OCI-LY3 (cell line): Measurements from ENCODE around the gene COMMD7.
A peak's percentile ranks its signal among the peaks of the same experiment; 100 is the strongest.

Source experiments
- H2AFZ ChIP-seq: fragments of 200-600, 300-600 bp; shearing (Covaris generic); 2 replicates; pipeline ENCODE4 v1.6.0; 2014; ENCODE audit warnings: antibody characterized with exemption, low read depth, low read length
- H3K27ac ChIP-seq: fragments of 200-600, 300-600 bp; sonication (generic); 2 replicates; pipeline ENCODE4 v1.5.1; 2014; ENCODE audit warnings: mild to moderate bottlenecking, low read length, moderate library complexity, mixed read lengths
- H3K27me3 ChIP-seq: fragments of 200-600, 300-600 bp; sonication (generic); 2 replicates; pipeline ENCODE4 v1.6.1; 2014; ENCODE audit warnings: low read depth, low read length, mixed read lengths
- H3K36me3 ChIP-seq: fragments of 200-600, 300-600 bp; sonication (generic); replicated peaks from 2 replicates; pipeline ENCODE3; 2014; ENCODE audit warnings: low read depth, low read length, mixed read lengths
- H3K4me1 ChIP-seq: fragments of 300-600, 200-600 bp; sonication (generic); 2 replicates; pipeline ENCODE4 v1.6.1; 2014; ENCODE audit warnings: low read length, mixed read lengths
- H3K4me2 ChIP-seq: fragments of 200-600, 300-600 bp; sonication (generic); 2 replicates; pipeline ENCODE4 v1.6.1; 2014; ENCODE audit warnings: low read length, mixed read lengths
- H3K4me3 ChIP-seq: fragments of 300-600, 200-600 bp; sonication (generic); 2 replicates; pipeline ENCODE4 v1.5.1; 2014; ENCODE audit warnings: antibody characterized with exemption, mild to moderate bottlenecking, low read length, moderate library complexity
- H3K79me2 ChIP-seq: fragments of 300-600, 200-600 bp; shearing (Covaris generic); 2 replicates; pipeline ENCODE4 v1.6.1; 2014; ENCODE audit warnings: mild to moderate bottlenecking, low read length, mixed read lengths
- H3K9ac ChIP-seq: fragments of 300-600, 200-600 bp; shearing (Covaris generic); 2 replicates; pipeline ENCODE4 v1.6.0; 2014; ENCODE audit warnings: mild to moderate bottlenecking, low read length, moderate library complexity
- H3K9me3 ChIP-seq: fragments of 200-600, 300-600 bp; shearing (Covaris generic); 2 replicates; pipeline ENCODE4 v1.6.1; 2014; ENCODE audit warnings: low read length, mixed read lengths; ENCODE audit not compliant: insufficient read depth
- H4K20me1 ChIP-seq: fragments of 200-600, 300-600 bp; sonication (generic); 2 replicates; pipeline ENCODE4 v1.6.1; 2016; ENCODE audit warnings: low read length, mixed read lengths; ENCODE audit not compliant: insufficient read depth
- EZH2phosphoT487 ChIP-seq: fragments of 200-600 bp; shearing (Covaris generic); IDR thresholded peaks from 2 replicates; pipeline ENCODE4 v1.6.1; 2018; ENCODE audit warnings: antibody characterized with exemption, mixed run types, low read depth
- TF ChIP-seq, protein P1 (sequence below): fragments of 200-600, 300-600 bp; sonication (generic); IDR thresholded peaks from 2 replicates; pipeline ENCODE4 v1.5.1; 2014; ENCODE audit warnings: antibody characterized with exemption, low read length, low read depth

Gene COMMD7

GRCh38 chr20:32680544-32681174 lies 62.6 kb downstream of the COMMD7 start:
- Histone ChIP-seq H3K9ac (no peak overlapping the region), H3K79me2 (no peaks in the 10 kb centered on the region), H3K4me1 (no peaks in the 10 kb centered on the region), H3K4me3 (no peak overlapping the region), H3K27me3 (no peaks in the 10 kb centered on the region), H2AFZ (no peak overlapping the region), H3K27ac (no peak overlapping the region), H3K9me3 (no peaks in the 10 kb centered on the region), H3K4me2 (no peak overlapping the region), H4K20me1 (no peaks in the 10 kb centered on the region), H3K36me3 (no peaks in the 10 kb centered on the region)
- no peak for TF ChIP-seq EZH2phosphoT487
- TF ChIP-seq, protein P1, sequence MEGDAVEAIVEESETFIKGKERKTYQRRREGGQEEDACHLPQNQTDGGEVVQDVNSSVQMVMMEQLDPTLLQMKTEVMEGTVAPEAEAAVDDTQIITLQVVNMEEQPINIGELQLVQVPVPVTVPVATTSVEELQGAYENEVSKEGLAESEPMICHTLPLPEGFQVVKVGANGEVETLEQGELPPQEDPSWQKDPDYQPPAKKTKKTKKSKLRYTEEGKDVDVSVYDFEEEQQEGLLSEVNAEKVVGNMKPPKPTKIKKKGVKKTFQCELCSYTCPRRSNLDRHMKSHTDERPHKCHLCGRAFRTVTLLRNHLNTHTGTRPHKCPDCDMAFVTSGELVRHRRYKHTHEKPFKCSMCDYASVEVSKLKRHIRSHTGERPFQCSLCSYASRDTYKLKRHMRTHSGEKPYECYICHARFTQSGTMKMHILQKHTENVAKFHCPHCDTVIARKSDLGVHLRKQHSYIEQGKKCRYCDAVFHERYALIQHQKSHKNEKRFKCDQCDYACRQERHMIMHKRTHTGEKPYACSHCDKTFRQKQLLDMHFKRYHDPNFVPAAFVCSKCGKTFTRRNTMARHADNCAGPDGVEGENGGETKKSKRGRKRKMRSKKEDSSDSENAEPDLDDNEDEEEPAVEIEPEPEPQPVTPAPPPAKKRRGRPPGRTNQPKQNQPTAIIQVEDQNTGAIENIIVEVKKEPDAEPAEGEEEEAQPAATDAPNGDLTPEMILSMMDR: no peak

GRCh38 chr20:32678948-32679347 lies 64.3 kb downstream of the COMMD7 start:
- TF ChIP-seq EZH2phosphoT487: no peak
- TF ChIP-seq, protein P1: no peak
- Histone ChIP-seq H3K27me3 (no peaks in the 10 kb centered on the region), H3K9ac (no peak overlapping the region), H3K9me3 (no peaks in the 10 kb centered on the region), H3K27ac (no peak overlapping the region), H3K79me2 (no peaks in the 10 kb centered on the region), H4K20me1 (no peaks in the 10 kb centered on the region), H2AFZ (no peak overlapping the region), H3K4me1 (no peaks in the 10 kb centered on the region), H3K4me2 (no peak overlapping the region), H3K4me3 (no peak overlapping the region), H3K36me3 (no peaks in the 10 kb centered on the region)

DNA sequence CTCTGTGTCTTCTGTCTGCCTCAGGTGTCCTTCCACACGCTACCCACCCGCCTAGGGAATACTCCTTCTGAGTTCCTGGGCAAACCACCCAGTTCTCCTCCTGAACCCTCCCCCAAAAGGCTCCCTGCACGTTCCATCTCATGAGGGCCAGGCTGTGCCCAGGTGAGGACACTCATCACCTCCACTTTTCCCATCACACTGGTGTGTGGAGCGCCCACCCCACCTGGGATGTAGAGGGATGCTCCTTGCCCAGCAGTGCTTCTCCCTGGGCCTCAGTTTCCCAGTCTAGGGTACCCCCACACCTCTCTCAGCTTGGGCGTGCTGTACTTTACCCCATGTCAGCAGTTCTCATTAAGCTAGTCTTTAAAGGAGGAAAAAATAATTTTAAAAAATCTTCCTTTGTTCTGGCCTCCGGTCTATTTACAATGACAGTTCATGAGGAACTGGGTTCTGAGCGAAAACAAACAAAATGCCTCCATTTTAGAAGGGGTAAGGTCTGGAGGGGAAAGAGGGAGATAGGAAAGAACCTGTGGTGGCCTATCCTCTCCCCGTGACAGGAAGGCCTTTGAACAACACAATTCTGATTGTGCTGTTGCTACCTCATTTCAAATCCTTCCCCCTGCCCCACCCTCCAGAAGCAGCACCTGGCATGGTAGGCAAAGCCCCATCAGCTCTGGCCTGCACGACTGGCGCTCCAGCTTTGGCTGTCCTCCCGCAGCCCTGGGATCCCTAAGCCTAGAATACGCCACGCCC lies 67.9 kb downstream of the COMMD7 start:
- TF ChIP-seq, protein P1: no peak
- TF ChIP-seq EZH2phosphoT487: no peak
- Histone ChIP-seq H3K9ac (no peak overlapping the region), H4K20me1 (no peaks in the 10 kb centered on the region), H2AFZ (no peak overlapping the region), H3K9me3 (no peaks in the 10 kb centered on the region), H3K27me3 (no peaks in the 10 kb centered on the region), H3K4me2 (no peak overlapping the region), H3K36me3 (no peaks in the 10 kb centered on the region), H3K27ac (no peak overlapping the region), H3K79me2 (no peaks in the 10 kb centered on the region), H3K4me1 (peaks cover 10% of the 10 kb centered on the region), H3K4me3 (no peak overlapping the region)

DNA sequence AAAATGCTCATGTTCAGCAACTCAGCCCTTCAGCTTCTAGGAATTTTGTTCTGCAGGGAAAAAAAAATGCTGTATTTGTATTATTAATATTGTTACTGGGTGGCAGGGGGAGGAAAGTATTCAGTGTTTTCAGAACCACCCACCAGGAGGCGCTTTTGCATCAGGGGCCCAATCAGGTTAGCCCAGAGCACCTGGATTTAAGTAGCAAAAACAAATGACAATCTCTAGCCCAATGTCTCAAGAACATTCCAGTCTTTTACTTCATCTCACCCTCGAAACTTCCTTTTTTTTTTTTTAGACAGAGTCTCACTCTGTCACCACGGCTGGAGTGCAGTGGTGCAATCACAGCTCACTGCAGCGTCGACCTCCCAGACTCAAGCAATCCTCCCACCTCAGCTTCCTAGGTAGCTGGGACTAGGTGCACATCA lies 68.9 kb downstream of the COMMD7 start:
- TF ChIP-seq EZH2phosphoT487: no peak
- TF ChIP-seq, protein P1: peak; percentile 92
- H3K27me3 ChIP-seq: no peaks in the 10 kb centered on the region
- H3K79me2 ChIP-seq: no peaks in the 10 kb centered on the region
- no peak overlapping the region for H3K4me3 ChIP-seq
- no peak overlapping the region for H3K27ac ChIP-seq
- peaks cover 10% of the 10 kb centered on the region for H3K4me1 ChIP-seq
- H3K9me3 ChIP-seq: no peaks in the 10 kb centered on the region
- H3K9ac ChIP-seq: no peak overlapping the region
- H2AFZ ChIP-seq: no peak overlapping the region
- H4K20me1 ChIP-seq: no peaks in the 10 kb centered on the region
- H3K36me3 ChIP-seq: no peaks in the 10 kb centered on the region
- H3K4me2 ChIP-seq: no peak overlapping the region
